Right renal cortex interstitium (tissue), 3 donors: ENCODE results near the gene MSX2. TPM values are rescaled to one million over a fixed set of nuclear protein-coding genes. Genes with fewer than 3 reads are reported as not detected.
A peak's percentile ranks its signal among the peaks of the same experiment; 100 is the strongest.

Source experiments
- DNase-seq, 3 donors: peaks; one replicate each; pipeline ENCODE4 v3.0.0-alpha.2; 2013; ENCODE audit warnings: low read depth in 3 of 3, low spot score in 2 of 3
- polyA plus RNA-seq, 3 donors: library from polyadenylated mRNA; unstranded; fragments of 120-200 nt; gene quantifications; one replicate each; pipeline ENCODE4 v1.2.1, GENCODE V29; 2013; ENCODE audit not compliant: insufficient read length in 3 of 3

MSX2 gene
- polyA plus RNA-seq: under 1 TPM; 0.22 to 0.69 (median 0.62) TPM

GRCh38 chr5:174724484-174725260, at the start of gene MSX2:
Gene MSX2 (plus strand): TSS chr5:174724582. CDS start chr5:174724660, 78 bp downstream.
- DNase-seq: peak; percentile 53 to 80 (median 60)

DNA sequence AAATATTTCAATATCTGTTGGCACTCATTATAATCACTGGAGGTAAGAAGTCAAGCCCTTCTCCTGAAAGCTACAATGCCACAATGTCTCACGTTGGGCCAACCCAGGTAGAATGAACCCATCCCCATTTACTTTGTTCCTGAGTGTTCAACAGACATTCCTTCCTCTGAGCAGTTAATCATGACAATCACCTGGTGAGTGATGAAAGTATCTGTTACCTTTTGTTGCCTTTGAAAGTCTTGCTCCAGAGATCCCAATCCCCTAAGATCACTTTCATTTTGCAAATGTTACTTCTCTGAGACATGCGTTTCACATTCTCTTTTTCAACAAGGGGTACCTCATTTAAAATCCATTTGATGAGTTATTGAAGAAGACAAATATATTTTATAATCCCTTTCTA, 49.3 kb upstream of the MSX2 start:
- no peak for DNase-seq

DNA sequence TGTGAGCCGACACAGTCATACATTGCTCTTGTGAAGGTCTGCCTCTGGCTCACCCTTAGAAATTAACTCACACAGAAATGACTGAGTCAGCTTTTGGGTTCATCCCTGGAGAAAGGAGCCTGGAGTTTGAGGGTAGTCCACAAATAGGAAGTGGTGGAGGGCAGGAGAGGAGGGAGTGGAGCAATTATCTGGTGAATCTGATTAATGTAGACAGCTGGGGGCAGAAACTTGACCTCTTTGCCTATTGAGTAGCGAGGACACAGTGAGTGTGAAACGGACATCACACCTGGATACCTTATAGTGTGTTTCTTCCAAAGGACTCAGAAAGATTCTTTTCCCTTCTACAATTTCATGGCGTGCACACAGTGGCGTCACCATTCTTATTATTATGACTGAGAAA, 48.5 kb upstream of the MSX2 start:
- no peak for DNase-seq

DNA sequence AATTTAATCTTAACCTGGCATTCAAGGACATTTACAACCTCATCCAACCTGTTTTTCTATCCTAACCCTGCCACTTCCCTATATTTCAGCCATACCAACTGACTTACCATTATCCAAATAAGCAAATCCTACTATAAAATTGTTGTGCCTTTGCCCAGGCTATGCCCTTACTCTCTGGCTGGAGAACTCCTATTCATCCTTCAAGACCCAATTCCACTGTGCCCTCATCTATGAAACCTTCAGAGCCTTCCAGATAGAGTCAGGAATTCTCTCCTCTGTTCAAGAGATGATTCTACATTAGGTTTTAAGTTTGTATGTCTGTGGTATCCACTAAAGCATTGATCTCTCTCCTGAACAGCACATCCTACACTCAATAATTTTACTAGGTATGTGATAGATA, 46.3 kb upstream of the MSX2 start:
- no peak for DNase-seq

DNA sequence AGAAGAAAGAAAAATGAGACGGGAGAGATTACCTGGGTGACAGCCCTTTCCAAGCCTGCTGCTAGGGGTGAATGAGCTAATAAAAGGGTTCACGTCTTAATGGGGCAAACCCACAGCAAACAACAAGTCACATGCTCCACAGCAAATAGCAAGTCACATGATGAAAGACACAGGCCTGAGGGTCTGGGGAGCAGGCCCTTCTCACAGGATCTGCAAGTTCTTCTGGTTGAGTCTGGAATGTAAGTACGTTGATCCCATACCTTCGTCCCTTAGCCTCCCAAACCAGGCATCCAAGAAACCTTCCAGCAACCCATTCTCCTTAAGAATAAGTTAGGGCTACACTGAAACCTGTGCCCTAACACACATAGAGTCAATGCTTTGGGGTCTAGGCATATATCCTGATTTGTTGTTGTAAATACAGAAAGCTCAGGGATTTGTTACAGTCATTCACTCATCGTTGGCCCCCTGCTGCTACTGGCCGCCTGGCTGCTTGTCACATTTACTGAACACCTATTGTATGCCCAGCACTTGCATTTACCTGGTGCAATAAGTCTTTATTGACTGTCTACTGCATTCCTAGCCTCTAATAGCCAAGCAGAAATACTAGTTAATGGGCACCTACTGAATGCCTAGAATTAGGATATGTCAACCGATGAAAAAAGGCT, 43.3 kb upstream of the MSX2 start:
- DNase-seq: no peak

- no peak for DNase-seq
Observed at GRCh38 chr5:174687503-174687902, 36.9 kb upstream of the MSX2 start.

DNA sequence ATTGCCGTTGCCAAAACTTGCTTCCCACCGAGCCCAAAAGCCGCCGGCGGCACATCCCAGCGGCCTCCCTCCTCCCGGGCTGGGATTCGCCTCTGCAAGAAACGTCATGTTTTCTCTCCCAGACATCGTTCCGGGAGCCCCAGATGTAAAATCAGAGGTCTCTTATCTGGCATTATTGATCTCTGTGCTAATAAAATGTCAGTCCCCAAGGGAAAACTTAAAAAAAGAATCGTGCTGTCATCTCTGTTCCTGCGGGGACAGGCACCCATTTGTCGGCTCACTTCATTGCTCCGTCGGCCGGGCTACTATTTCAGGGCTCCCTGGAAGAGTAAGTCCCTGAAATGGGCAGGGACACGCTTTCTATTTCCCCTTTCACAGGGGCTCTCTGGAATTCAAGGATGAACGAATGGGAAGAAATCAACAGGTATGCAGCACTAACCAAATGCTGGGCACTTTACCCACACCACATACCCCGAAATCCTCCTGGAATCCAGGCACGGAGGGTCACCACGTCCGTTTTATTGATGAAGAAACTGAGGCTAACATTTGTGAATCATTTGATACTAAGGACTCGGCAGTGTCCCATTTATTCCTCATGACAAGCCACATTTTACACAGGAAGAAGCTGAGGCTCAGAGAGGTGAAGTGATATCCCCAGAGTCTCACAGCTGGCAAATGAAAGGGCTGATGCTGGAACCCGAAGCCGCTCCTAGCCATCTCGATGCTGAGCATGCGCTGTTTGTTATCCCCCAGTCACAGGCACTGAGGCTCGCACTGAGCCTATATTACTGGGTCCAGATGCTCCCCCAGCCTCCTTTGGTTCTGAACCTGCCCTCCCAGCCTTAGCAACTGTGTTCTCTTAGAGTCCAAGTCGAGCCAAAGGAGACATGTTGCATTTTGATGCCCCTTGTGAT, 35.7 kb upstream of the MSX2 start:
- no peak for DNase-seq

GRCh38 chr5:174690271-174690670, 34.1 kb upstream of the MSX2 start:
- DNase-seq: no peak

DNA sequence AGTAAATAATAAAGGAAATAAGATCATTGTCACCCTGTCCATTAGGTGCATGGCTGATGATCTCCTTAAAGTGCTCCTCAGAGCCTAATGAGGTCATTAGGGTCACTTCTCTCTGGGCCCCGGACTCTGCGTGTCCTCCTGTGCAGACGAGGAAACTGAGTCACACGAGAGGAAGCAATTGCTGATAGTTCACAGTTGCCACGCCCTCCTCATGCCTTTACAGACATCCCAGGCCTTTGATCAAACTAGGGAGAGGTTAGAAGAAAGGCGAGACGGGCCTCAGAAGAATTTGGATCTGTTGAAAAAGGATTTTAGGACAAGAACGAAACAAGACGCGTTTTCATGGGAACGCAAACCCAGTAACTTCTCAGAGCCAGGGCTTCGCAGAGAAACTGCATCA, 32.0 kb upstream of the MSX2 start:
- no peak for DNase-seq

GRCh38 chr5:174692982-174693422, 31.4 kb upstream of the MSX2 start:
- DNase-seq: no peak

- no peak for DNase-seq
Observed at GRCh38 chr5:174693697-174694385, 30.5 kb upstream of the MSX2 start.

DNA sequence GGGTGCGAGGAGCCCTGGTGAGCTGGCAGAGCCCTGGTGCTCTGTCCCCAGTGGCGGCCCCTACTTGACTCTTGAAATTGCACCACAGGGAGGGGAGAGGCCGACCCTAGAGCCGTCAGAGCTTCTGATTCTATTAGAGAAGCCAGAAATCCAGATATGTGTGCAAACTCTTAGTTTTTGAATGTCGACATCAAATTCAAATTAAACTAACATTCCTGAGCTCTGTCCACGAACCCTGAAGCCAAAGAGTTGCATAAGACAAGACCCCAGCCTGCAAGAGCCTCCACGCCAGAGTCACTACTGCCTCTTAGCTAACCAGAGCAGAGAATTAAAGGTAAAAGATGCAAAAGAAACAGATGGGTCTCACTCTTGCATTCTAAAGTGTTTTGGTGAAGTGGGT, 29.8 kb upstream of the MSX2 start:
- no peak for DNase-seq

GRCh38 chr5:174698156-174698555, 26.2 kb upstream of the MSX2 start:
- no peak for DNase-seq

- no peak for DNase-seq
Observed at GRCh38 chr5:174699131-174699530, 25.3 kb upstream of the MSX2 start.

DNA sequence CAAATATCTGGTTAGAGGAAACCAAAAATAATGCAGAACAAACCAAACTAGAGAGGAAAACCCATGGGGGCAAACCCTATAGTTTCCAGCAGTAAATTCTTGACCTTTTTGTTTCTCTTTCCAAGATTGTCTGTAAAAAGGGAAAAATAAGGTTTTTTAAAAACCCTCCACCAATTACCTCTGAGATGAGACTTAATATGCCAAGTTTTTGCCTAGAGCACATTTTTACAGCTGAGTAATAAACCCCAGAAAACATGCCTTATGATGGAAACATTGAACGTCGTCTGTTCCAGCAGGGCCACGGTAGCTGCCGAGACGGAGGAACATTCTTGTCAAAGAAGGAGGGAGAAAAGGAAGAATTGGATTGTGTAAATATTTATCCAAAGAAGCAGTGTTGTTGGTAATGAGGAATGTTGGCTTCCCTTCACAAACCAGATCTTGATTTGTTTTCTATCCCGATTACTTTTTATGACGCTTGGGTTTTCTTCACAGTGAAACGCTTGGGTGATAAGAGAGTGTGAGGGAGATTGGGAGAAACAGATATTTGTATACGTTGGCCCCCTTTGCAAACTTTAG, 17.3 kb upstream of the MSX2 start:
- DNase-seq: no peak

- DNase-seq: no peak
Observed at GRCh38 chr5:174707671-174708070, 16.7 kb upstream of the MSX2 start.

DNA sequence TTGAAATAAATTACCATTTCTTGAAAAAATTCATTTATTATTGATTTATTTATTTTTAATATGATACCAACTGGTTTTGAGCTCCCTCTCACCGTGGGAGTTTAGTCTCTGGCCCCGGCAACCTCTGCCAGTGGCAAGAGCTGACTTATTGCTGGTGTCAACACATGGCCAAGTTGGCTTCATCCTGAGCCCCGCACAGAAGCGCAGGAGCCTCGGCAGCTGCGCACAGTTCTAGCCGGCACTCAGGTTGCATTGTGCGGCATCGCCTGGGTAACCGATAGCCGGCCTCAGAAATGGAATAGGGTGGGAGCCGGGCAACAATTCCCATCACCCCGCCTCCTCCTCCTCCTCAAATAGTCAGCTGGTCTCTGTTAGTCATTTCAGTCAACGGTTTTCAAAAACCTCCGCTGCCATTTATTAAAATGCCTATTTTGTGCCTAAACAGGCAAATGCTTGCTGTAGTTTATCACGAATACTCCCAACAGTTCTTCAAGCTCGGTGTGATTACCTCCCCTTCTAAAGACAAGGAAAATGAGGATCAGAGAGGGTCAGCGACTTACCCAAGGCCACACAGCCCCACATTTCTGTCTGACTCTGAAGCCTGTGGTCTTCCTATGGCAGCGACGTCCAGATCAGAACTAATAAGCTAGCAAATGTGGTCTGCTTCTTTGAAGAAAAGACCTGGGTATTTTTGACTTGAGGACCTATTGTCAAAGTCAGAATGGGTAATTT, 15.7 kb upstream of the MSX2 start:
- no peak for DNase-seq

DNA sequence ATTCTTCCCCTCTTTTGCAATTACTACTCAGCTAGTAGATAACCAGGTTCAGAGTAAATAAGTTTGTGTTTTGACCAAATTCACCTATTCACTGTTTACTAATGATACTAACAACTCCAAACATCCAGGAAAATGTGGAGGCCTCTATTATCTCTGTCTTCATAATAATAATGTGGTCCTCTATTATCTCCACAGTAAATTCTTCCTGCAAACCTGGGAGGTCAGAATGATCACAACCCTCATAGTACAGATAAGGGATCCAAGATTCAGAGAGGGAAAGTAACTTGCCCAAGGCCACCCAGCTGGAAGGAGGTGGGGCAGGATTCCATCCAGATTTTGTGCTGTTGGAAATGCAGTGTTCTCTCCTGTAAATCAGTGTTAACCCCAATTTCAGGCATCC, 9.6 kb upstream of the MSX2 start:
- no peak for DNase-seq

GRCh38 chr5:174715804-174716203, 8.6 kb upstream of the MSX2 start:
- DNase-seq: no peak
